ENCODE measurements around the gene ARID5B.

Gene ARID5B

GRCh38 chr10:61883371-61884025, 18.0 kb upstream of the ARID5B start:
- DNase-seq, result no peak

DNA sequence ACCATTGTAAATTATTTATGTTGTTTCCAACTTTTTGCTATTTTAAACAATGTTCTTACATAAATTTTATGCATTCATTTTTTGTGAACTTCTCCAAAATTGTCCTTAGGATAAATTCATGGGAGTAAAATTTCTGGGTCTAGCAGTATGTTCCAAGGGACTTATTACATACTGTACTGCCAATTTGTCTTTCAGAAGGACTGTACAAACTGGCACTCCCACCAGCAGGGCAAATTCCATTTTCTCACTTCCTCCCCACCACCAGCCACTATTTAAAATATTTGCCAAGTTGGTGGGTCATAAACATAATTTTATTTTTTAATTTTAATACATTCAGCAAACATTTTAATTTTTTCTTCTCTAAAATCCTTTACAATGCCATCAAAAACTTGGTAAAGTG, 13.7 kb upstream of the ARID5B start:
- DNase-seq, result no peak

- DNase-seq, result no peak
These were observed 12.8 kb upstream of the ARID5B start for GRCh38 chr10:61888744-61889143.

DNA sequence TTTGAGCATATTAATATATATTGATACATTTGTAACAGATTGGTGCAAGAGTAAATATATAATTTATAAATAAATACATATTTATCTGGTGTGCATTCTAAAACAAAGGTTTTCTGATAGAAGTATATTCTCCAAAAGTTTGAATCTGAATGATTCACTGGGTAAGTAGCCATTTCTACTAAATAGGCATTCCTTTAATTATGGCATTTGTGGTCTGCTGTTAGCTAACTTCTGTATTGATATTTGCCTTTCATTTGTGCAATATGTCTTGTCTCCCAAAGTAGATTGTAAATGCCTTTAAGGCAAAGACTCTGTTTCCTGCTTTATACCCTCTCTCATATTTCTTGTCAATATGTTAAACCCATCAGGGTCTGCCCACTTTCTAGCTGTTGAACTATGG, 11.1 kb upstream of the ARID5B start:
- no peak for DNase-seq

- DNase-seq, result no peak
These were observed 10.6 kb upstream of the ARID5B start for GRCh38 chr10:61890881-61891409.

- DNase-seq, result no peak
These were observed 9.5 kb upstream of the ARID5B start for GRCh38 chr10:61891906-61892585.

GRCh38 chr10:61892961-61893360, 8.5 kb upstream of the ARID5B start:
- DNase-seq, result no peak

DNA sequence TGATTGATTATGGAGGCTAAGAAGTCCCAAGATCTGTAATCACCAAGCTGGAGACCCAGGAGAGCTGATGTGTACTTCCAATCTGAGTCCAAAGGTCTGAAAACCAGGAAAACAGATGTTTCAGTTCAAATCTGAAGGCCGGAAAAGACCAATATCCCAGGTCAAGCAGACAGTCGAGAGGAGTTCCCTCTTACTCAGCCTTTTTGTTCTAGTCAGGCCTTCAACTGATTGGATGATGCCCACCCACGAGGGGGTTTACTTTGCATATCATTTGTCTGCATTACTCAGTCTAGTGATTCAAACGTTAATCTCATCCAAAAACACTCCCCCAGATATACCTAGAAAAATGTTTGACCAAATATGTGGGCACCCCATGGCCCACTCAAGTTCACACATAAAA, 7.4 kb upstream of the ARID5B start:
- DNase-seq, result no peak

GRCh38 chr10:61895898-61896600, 5.5 kb upstream of the ARID5B start:
- DNase-seq, result no peak

DNA sequence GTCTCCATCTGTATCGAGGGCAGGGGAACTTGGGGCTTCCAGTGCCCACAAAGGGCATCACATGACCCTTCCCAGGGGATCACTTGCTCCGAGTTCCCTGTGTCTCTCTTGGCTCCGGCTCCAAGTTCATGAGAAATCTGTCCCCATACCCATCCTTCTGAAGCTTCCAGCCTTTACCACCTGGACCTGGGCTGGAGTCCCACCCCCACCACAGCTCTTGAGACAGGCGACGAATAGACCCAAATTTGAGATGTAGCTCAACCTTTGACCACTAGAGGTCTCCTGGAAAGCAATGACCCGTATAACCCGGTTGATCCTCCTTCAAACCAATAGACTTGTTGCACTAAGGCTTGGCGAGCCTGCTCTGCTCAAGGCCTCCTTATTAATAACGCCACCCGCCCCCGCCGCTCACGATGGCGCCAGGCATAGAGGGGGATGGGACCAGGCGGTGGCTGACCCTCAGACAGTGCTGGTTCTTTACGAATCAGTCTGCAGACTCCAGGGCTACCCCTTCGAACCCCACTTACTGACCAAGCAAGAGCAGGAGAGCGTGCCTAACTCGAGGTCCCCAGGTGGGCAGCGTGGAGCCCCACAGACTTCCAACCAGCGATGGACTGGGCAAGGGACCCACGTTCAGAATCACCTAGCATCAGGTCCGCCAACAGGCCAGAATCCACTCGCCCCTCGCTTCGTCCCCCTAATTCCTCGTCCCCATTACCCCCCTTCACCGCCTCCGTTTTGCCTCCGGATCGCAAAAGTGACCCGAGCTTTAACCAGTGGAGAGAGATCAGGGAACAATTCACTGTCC, 4.4 kb upstream of the ARID5B start:
- DNase-seq, result peak; percentile 32

DNA sequence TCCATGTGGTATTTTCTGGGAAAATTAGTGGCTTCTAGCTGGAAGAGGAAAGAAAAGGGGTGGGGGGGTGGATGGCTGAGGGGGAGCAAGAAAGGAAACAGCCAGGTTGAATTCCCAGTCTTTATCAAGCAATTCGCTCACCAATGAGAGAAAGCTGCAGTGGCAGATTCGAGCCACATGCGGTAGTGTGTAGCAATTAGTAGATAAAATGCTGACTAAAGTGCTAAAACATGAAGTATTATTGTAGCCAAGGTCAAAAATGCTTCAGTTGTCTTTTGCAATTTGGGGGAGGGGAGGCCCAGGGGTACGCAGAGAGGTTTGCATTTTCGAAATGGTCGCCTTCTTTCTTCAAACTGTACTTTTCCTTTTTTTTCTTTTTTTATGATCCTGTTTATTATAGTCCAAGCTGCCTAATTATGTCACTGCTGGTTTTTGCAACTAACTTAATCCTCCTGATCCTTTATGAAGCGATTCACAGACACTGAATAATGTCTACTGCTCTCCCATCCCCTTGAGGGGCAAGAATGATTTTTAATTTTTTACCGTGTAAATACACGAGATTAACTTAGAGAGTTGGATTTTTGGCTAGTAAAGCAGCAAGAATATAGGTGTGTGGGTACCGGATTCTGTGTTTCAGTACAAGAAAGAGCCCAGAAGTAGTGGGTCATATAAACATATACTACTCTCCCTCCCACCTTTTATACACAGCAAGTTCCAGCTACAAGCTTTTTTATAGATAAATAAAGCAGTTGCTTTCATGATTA, 3.6 kb upstream of the ARID5B start:
- DNase-seq, result peak; percentile 14

DNA sequence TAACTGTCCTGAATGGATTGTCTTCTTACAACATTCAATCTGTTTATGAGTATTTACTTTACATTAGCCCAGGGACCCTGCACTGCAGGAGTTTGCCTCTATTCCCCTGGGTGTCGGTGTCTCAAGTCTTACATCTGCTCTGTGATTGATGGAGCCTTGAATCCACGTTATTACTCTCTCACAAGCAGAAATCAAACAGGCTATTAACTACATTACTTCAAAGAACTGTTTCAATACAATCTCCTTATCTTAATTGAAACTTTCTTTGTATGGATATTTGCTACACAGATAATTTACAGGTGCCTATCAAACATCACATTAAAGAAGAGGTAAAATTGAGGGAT, 3.1 kb upstream of the ARID5B start:
- peak; percentile 23 for DNase-seq

DNA sequence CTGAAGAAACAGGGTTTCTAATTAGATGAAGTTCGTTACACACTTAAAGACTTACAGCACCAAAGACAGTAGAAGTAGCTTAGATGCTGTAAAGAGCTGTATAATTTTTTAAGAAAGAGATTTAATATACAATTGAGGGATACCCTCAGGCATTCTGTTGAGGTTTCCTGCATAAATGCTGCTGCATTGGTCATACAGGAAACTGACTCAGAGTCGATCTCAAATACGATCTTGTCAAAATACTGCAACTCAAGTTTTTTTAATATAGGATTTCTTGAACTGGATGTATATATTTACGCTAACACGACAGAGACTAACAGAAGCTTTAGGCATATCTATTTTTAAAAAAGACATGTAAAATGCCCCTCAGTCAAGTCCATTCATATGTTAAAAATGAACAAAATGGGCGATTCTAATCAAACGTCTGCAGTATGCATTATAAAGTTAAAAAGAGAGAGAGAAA, 2.4 kb upstream of the ARID5B start:
- DNase-seq, result no peak

DNA sequence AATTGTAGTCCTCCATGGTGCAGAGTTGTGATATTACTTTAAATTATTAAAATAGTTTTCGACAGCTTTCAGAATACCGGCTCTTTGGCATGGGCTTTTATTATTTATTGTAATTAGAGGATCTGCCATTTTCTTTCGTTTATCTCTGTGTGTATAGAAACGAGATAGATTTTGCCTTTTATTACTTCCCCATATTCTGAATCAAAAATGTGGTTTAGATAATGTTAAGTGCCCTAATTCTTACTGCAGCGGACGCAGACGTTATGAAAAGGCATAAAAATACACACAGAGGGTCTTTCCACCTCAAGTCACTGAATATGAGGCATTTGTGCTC, 1.9 kb upstream of the ARID5B start:
- DNase-seq, result peak; percentile 7

DNA sequence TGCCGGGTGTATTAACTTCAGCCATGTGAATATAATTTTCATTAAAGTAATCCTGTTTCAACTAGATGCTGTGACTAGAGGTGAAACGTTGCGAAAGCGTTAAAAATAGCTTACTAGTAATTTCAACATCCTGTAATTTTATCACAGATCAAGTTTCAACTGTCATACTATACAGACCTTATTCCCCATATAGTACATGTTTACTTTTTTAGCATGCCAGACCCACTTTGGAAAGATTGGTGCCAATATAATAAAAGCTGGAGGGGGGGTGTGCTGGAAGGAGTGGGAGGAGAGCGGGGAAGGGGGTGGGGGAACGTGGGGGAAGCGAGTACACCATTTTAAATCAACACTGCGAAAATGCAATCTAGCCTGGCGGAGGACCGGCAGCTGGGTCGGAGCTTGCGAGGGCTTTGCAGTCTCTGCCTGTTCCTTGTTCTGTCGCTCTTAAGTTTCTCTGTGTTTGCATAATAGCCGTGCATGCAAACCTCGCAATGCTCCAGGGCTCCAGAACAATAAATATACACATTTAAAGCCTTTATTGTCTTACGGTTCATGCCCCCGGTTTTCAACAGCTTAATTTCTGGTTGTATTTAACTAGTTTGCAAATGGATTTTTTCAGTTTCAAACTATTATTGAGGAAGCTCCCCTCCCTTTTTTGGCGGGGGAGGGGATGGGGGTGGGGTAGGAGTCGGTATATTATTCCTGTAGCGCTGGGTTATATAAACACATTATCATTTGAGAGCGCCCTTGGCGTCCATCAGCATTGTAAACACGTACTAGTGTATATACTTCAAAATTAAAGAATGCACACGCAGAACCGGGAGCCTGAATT, 1.3 kb upstream of the ARID5B start:
- peak; percentile 74 for DNase-seq

GRCh38 chr10:61901829-61902444, 438 bp downstream of the ARID5B start:
- peak; percentile 3 for DNase-seq

- peak; percentile 38 for DNase-seq
These were observed 1.1 kb downstream of the ARID5B start for GRCh38 chr10:61902445-61903220.

DNA sequence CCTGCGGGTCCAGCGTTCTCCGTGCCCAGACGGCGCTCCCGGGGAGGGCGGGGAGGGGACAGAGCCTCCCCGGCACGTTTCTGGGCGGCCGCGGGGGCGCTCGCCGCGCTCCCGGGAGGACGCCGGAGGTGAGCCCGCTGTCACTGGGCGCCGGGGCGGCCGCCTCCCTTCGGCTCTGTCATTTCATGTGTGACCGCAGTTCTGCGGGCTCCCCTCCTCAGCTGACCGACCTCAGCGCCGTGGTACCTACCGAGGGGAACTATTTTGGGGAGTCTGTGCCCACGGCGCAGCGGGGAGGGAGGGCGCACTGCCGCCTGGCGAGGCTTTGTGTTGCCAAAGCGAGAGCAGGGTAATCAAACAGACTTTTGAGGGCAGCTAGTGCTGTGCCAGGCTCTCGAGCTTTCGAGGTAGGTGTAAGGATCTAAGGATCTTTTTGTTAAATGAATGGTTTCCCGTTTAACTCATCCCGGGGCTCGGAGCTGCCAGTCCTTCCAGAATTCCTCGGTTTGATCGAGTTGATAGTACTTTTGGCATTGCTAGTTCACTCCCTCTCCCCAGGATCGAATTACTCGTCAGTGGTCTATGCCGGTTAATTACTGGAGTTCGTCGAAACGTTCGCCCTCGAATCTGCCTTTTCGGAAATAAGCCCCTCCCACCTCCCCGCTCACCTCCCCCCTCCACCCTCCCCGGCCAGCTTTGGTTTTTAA, 1.9 kb downstream of the ARID5B start:
- DNase-seq, result peak; percentile 57

- DNase-seq, result no peak
These were observed 2.4 kb downstream of the ARID5B start for GRCh38 chr10:61903928-61904344.

Measured in COR-L47 (cell line).